NOMO-1 treated with DMSO at 0.1 percent for 48 hours (cell line): ENCODE results near the gene SYCP2.
A peak's percentile ranks its signal among the peaks of the same experiment; 100 is the strongest.
"Not testable (repeated sequence)": the region's sequence is repeated elsewhere in the genome, so short reads cannot be mapped to it uniquely, and the experiment has no call there.

ENCODE experiments used
- DNase-seq: peaks from one replicate; lab custom pipeline; 2025; ENCODE audit not compliant: unreplicated experiment; lab: John Stamatoyannopoulos, UW

The SYCP2 gene

DNA sequence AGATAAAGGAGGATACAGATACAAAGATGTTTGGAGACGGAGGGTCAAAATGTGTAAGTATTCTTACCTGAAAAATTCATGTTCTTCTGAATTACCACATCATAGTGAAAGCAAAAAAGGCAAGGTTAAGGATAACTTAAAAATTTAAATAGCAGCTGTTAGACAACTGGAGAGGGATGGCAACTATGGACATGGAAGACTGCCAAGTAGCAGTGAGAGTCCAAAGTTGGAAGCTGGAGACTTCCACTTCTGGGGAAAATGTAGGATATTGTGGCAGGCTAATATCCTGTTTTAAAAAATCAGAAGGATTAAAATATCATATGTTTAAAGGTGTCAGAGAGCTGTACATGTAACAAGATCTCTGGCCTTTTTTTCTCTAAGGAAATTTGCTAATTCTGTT lies 29.8 kb downstream of the SYCP2 start:
- no peak for DNase-seq

GRCh38 chr20:59902470-59902869 lies 31.0 kb downstream of the SYCP2 start:
- DNase-seq, result no peak

- no peak for DNase-seq
Observed at GRCh38 chr20:59895908-59896307, 37.5 kb downstream of the SYCP2 start.

DNA sequence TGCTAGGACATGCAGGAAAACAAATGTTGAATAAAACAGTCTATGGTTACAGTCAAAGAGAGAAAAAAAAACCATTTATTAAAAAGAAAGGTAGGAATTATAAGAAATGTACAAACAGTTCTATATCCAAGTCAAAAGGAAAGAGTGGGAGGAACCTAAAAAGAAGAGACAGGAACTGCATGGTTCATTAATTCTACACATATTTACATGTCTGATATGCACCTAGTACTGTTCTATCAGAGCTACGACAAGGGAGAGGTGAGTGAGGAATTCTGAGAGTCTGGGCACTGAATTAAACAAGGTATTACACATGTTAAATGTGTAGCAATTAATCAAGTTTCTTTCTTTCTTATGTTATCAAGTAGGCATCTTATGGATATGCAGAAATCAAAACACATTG lies 41.9 kb downstream of the SYCP2 start:
- DNase-seq, result no peak

- DNase-seq, result not testable (repeated sequence)
Observed at GRCh38 chr20:59890035-59890434, 43.4 kb downstream of the SYCP2 start.

- no peak for DNase-seq
Observed at GRCh38 chr20:59888050-59888449, 45.4 kb downstream of the SYCP2 start.

DNA sequence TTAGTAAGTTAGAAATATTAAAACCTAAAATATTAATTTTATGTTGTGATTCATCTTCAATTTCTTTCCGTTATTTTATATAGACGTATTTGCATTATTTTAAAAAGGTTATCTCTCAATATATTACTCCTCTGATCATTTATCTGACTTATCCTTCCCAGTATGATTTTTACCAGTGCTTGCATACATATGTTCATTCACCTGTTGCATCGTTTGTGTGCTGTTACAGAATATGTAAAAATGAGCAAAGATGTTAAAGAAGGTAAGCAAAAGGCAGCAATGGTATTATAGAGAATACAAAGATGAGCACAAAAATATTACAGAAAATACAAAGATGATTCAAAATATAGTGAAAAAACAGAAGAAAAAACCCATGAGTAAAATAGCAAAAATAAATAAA lies 48.9 kb downstream of the SYCP2 start:
- no peak for DNase-seq

DNA sequence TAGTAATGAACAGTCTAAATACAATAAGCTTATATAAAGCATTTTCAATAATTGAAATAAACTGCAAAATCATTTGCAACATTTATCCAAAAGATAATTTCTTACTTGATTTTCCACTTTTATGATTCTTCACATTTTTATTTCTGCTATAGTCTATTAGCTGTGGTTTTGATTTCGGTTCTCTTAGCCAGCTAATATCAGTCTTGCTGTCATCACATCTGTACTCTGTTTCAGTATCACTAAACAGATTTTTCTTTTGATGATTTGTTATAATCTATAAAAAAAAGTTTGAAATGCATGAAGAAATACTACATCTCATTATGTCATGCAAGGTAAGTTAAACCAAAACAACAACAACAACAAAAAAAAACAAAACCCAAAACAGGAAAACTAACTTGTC lies 53.2 kb downstream of the SYCP2 start:
- DNase-seq, result no peak

GRCh38 chr20:59873409-59873808 lies 60.0 kb downstream of the SYCP2 start:
- DNase-seq, result no peak

DNA sequence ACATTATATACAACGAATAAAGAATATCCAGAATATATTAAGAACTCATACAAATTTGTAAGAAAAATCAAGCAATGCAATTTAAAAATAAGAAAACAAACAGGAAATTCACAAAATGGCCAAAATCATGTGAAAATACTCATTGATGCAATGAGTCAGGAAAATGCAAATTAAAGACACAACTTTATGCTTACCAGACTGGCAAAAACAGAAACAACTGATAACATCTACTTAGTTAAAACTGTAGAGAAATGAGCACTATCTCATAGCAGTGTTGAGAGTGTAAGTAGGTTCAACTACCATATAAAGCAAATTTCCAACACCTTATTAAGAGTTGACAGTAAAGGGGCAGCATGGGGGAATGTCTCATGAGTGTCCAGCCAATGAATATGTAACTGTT lies 62.3 kb downstream of the SYCP2 start:
- DNase-seq, result no peak

GRCh38 chr20:59866338-59866737 lies 67.1 kb downstream of the SYCP2 start:
- no peak for DNase-seq

DNA sequence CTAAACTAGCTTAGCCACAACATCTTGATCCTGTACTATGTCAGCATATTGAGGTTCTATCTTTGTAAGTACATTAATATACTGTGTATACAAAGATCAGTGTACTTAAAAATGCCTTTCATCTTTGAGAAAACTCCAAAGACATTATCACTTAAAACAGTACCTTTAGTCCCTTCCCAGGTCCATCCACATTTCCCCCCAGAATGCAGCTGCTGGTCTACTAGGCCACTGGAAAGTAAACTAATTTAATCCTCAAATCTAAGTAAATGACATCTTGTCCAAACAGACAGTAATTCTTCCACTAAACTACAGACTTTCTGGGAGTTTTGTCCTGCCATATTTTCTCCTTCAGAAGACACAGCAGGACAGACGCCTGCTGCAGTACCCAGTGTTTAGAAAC lies 68.7 kb downstream of the SYCP2 start:
- no peak for DNase-seq

- DNase-seq, result no peak
Observed at GRCh38 chr20:59863058-59863457, 70.4 kb downstream of the SYCP2 start.

DNA sequence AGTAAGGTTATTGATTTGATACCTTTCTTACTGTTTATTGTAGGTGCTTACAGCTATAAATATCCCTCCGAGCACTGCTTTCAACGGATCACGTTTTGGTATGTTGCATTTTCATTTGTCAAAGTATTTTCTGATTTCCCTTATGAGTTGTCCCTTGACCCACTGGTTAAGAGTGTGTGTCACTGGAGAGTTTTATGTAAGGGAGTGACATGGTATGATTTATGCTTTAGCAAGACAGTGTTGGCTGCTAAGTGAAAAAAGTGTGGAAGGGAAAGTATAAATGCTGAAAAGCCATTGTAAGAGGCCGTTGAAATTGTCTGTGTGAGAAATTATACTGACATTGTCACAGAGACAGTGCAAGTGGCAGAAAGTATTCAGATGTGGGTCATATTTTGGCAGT lies 72.0 kb downstream of the SYCP2 start:
- no peak for DNase-seq

GRCh38 chr20:59858425-59858824 lies 75.0 kb downstream of the SYCP2 start:
- no peak for DNase-seq

- DNase-seq, result no peak
Observed at GRCh38 chr20:59857966-59858365, 75.5 kb downstream of the SYCP2 start.

- DNase-seq, result not testable (repeated sequence)
Observed at GRCh38 chr20:59856941-59857340, 76.5 kb downstream of the SYCP2 start.

- DNase-seq, result not testable (repeated sequence)
Observed at GRCh38 chr20:59856526-59856925, 76.9 kb downstream of the SYCP2 start.

DNA sequence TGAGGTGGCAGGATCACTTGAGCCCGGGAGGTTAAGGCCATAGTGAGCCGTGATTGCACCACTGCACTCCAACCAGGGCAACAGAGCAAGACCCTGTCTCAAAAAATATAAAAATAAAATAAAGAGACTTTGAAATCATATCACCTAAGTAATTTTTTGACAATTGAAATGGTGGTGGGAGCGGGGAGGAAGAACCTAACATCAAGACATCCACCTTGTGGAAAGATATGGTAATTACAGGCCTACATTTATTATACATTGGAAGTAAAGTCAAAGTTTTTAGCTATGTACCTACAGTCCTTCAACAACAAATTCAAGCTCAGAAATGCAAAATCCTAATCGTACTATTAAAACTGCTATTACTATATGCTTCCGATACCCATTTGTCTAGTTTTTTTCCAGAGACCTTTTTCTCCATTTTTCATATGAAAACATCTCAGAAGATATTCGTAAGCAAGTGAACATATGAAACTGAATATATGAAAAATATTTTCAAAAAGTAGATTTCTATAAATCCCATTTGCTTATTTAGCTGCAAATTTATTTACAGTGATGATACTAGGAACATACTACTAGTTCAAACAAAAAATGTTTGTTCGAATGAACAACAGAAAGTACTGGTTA lies 83.3 kb downstream of the SYCP2 start:
- DNase-seq, result peak; percentile 15

DNA sequence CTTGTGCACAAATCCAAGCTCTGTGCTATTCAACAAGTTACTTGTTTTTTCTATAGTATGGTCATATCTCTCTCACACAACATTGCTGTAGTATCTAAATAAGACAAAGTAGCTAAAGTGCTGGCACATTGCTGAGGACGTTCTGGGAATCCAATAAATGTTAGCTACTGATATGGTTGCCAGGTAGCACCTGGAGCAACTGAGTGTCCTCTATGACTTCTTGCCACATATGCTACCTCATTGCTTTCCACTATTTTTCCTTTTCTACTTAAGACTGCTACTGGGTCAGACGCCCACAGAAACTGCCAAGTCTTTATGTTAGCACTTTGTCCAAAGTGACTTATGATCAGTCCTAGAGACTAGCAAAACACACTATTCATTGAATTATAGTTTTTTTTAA lies 85.3 kb downstream of the SYCP2 start:
- no peak for DNase-seq

- DNase-seq, result no peak
Observed at GRCh38 chr20:59845472-59845871, 88.0 kb downstream of the SYCP2 start.

- DNase-seq, result no peak
Observed at GRCh38 chr20:59839400-59839799, 94.0 kb downstream of the SYCP2 start.

DNA sequence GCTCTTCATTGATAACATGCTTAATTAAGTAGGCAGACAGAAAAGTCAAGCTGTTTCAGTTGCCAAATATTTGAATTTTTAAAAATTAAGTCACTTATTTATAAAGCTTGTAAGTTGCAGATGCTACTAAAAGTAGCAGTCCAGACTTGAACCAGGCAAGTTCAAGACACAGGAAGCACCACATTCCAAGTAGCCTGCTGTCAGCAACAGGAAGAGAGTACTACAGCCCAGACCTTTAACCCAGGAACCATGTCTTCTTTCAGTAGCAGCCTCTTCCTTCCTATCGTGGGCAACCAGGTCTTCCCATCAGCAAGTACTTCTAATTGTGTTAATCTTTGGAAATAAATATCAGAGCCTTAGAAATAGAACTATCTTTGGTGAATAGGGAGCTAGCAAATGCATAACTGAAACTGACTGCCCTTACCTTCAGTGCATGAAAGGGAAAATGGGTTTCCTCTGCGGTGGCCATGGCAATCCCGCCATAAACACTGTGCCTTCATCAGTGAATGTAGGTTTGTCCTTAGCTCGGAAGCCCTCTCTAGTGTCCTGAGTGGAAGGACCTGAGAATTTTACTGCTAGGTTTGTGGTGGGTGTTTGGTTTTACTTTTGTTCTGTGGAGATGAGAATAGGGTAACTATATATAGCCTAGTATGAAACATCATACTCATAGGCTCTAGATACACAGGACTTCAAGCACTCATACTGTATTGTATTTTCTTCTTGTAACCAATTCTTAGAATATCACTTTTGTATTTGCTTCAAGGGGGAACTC lies 95.6 kb downstream of the SYCP2 start:
- no peak for DNase-seq
